ENCODE results near the gene RPE. TPM values are rescaled to one million over a fixed set of nuclear protein-coding genes. Genes with fewer than 3 reads are reported as not detected.

RPE gene
- total RNA-seq, 2 donors from 2014 or later, result 21.0 to 26.4 TPM

DNA sequence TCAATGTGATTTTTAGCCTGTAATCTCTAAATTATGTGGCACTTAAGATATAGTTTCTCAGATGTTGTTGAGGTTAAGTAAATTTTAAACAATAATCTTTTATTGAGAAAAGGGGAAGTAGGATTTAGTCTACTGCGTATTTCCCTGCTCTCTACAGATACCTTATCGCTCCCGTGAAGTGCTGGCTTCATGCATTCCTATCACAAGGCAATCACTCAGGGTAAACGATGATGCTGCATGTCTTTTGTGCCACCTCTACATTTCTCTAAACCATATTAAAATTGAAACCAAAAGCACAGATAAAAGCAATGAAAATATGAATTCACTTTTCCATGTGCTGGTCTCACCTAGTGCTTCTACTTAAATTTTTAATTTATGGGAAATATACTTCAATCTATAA, 14.4 kb upstream of the RPE start:
- H3K4me1 ChIP-seq, result no peaks in the 10 kb centered on the region
- no peaks in the 10 kb centered on the region for H3K27me3 ChIP-seq
- H3K27ac ChIP-seq, result no peak overlapping the region
- H3K36me3 ChIP-seq, result no peaks in the 10 kb centered on the region
- H3K9me3 ChIP-seq, result no peaks in the 10 kb centered on the region
- TF ChIP-seq, protein P1, sequence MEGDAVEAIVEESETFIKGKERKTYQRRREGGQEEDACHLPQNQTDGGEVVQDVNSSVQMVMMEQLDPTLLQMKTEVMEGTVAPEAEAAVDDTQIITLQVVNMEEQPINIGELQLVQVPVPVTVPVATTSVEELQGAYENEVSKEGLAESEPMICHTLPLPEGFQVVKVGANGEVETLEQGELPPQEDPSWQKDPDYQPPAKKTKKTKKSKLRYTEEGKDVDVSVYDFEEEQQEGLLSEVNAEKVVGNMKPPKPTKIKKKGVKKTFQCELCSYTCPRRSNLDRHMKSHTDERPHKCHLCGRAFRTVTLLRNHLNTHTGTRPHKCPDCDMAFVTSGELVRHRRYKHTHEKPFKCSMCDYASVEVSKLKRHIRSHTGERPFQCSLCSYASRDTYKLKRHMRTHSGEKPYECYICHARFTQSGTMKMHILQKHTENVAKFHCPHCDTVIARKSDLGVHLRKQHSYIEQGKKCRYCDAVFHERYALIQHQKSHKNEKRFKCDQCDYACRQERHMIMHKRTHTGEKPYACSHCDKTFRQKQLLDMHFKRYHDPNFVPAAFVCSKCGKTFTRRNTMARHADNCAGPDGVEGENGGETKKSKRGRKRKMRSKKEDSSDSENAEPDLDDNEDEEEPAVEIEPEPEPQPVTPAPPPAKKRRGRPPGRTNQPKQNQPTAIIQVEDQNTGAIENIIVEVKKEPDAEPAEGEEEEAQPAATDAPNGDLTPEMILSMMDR (IDR thresholded peaks at IDR 0.05), result no peak
- H3K4me3 ChIP-seq, result no peak overlapping the region
- no peak for DNase-seq (ENCODE audit: low spot score)

DNA sequence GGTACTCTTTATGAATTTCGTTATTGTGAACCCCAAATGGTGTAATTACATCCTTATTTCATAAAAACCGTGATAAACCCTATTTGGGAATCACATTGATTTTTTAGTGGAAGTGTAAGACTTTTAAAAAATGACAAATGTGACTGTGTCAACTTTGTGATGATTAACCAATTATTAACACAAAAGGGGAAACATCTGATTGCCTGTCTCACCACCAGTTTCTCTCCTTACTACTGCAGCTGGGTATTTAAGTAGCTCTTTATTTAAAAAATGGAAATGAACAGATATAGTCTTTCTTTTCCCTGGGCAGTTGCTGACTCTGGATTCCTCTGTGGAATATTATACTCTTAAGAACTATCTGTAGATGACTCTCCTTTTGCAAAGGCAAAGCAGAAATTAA, 11.6 kb upstream of the RPE start:
- H3K36me3 ChIP-seq, result no peaks in the 10 kb centered on the region
- TF ChIP-seq, protein P1 (IDR thresholded peaks at IDR 0.05), result no peak
- H3K27ac ChIP-seq, result no peak overlapping the region
- H3K4me1 ChIP-seq, result no peaks in the 10 kb centered on the region
- H3K27me3 ChIP-seq, result no peaks in the 10 kb centered on the region
- no peak for DNase-seq (ENCODE audit: low spot score)
- no peak overlapping the region for H3K4me3 ChIP-seq
- H3K9me3 ChIP-seq, result no peaks in the 10 kb centered on the region

DNA sequence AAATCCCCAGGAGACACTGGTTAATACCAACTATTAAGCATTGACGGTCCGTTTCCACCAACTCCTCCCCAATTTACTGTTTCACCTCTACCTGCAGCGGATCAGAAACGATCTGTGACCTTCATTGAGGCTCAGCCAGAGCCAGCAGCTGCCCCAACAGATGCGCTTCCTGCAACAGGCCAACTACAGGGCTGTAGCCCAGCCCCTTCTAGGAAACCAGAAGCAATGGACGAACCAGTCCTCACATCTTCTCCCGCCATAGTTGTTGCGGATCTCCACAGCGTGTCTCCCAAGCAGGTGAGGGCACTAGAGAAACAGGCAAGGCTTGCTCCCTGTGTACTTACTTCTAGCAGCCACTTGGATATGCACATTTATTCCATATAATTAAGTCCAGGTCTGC, 8.5 kb upstream of the RPE start:
- H3K4me1 ChIP-seq, result no peaks in the 10 kb centered on the region
- H3K9me3 ChIP-seq, result no peaks in the 10 kb centered on the region
- TF ChIP-seq, protein P1 (IDR thresholded peaks at IDR 0.05), result no peak
- H3K27ac ChIP-seq, result no peak overlapping the region
- DNase-seq (ENCODE audit: low spot score), result no peak
- no peaks in the 10 kb centered on the region for H3K27me3 ChIP-seq
- no peaks in the 10 kb centered on the region for H3K36me3 ChIP-seq
- H3K4me3 ChIP-seq, result no peak overlapping the region

DNA sequence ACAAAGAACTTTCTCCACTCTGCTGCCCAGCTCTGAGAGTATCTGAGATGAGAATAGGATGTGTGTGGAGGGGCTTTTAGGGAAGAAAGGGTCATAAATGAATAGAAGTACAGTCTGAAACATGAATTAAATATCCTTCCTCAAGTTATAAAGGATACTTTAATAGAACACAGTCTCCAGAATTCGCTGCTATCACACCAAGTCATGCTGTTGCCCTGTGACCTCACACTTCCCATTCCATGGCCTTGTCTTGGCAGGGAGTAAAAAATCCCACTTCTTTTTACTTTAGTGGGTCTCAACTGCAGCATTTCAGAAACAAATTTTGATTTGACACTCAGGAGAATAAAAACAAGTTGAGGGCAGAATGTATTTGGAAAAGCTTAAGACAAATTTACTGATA, 3.8 kb upstream of the RPE start:
- H3K9me3 ChIP-seq, result no peaks in the 10 kb centered on the region
- no peaks in the 10 kb centered on the region for H3K36me3 ChIP-seq
- no peak overlapping the region for H3K27ac ChIP-seq
- H3K4me3 ChIP-seq, result no peak overlapping the region
- TF ChIP-seq, protein P1 (IDR thresholded peaks at IDR 0.05), result no peak
- H3K27me3 ChIP-seq, result no peaks in the 10 kb centered on the region
- peaks cover 0 to 11% of the 10 kb centered on the region in 2 donors for H3K4me1 ChIP-seq
- DNase-seq (ENCODE audit: low spot score), result no peak

DNA sequence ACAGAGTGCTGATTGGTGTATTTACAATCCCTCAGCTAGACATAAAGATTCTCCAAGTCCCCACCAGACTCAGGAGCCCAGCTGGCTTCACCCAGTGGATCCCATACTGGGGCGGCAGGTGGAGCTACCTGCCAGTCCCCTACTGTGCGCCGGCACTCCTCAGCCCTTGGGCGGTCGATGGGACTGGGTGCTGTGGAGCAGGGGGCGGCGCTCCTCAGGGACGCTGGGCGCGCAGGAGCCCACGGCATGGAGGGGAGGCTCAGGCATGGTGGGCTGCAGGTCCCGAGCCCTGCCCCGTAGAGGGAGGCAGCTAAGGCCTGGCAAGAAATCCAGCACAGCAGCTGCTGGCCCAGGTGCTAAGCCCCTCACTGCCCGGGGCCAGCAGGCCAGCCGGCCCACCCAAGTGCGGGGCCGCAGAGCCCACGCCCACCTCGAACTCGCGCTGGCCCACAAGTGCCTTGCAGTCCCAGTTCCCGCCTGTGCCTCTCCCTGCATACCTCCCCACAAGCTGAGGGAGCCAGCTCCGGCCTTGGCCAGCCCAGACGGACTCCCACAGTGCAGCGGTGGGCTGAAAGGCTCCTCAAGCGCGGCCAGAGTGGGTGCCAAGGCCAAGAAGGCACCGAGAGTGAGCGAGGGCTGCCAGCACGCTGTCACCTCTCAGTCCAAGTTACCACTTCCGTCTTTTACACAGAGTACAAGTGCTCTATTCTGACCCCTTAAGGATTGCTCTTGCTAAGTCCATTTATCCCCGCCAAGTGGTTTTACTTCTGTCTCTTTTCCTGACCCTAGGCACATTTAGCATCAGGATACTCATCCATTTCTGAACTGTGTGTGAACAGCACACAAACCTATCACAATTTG, 1.7 kb upstream of the RPE start:
- TF ChIP-seq, protein P1 (IDR thresholded peaks at IDR 0.05), result no peak
- DNase-seq (ENCODE audit: low spot score), result no peak

More for the DNA sequence above, 1.7 kb upstream of the RPE start:
- peaks cover 0 to 32% of the 10 kb centered on the region in 2 donors for H3K4me1 ChIP-seq
- H3K4me3 ChIP-seq, result no peak overlapping the region
- no peaks in the 10 kb centered on the region for H3K27me3 ChIP-seq
- H3K9me3 ChIP-seq, result no peaks in the 10 kb centered on the region
- H3K27ac ChIP-seq, result no peak overlapping the region
- H3K36me3 ChIP-seq, result no peaks in the 10 kb centered on the region
